HG03565 (cell line): ENCODE data around the gene SPACA5.
A peak's percentile ranks its signal among the peaks of the same experiment; 100 is the strongest.
"Not testable (repeated sequence)": the region's sequence is repeated elsewhere in the genome, so short reads cannot be mapped to it uniquely, and the experiment has no call there.

Experiments
- ATAC-seq: cut with Tn5 transposase; IDR thresholded peaks from one replicate; pipeline ENCODE4 v1.9.1; 2021; ENCODE audit warnings: mild to moderate bottlenecking, moderate library complexity; ENCODE audit not compliant: unreplicated experiment

The SPACA5 gene

DNA sequence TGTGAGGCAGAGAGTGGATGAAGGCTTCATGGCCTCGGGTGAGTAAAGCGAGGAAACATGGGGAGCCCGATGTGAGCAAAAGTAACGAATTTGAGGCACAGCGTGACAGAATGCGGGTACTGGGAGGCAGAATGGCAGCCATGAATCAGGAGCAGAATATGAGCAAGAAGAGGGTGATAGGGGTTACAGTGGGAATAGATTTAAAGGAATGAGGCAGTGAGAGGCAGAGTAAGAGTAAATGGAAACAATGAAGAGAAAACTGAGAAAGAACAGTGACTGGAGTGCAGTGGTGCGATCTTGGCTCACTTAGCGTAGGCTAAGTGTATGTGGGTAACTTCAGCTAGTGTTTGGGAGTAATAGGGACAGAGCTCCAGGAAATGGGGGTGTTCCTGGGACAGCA, at the start of gene SPACA5:
TSS of gene SPACA5 (plus strand) at position 301 of the 400 bp plus-strand sequence. CDS start 815 bp downstream, outside the sequence.
- not testable (repeated sequence) for ATAC-seq

DNA sequence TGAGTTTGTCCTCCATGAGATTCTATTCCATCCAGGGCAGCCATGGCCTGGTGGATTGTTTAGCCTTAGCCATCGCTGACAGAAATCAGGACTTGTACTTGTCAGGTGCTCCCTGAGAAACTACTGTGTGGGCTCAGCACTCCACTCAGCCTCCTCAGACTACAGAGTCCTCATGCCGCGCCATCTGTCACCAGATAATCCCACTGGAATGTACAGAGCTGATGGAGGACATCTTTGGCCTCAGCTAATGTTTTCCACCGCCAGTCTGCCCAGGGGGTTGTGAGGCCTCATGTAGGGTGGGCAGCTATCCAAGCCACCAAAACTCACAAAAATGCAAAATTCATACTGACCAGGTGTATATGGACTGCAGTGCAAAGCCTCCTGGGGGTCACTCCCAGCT, 48.6 kb upstream of the SPACA5 start:
- ATAC-seq = not testable (repeated sequence)

DNA sequence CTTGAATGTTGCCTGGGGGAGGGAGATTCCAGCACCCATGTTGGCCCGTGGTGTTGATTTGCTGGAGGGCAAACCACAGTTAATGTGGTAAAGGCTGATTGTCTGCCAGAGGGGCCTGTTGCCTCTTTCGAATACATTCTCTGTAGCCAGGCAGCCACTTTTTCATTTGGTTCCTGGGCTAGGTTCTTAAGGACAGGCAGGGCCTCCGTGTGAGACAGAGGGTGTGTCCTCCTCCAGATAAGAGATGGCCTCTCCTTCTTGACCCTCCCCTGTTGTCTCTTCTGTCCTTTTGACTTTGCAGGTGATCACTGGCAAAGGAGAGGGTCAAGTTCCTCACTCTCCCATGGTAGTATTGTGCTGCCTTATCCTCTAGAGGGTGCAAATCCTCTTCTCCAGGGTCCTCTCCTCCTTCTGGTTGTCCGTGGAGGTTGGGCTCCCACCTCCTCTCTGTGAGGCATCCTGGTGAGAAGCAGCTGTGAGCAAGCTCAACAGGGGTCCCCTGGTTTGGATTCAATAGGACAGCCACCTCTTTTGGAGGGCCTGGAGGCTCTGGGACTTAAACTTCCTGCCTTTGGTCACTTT, 47.9 kb upstream of the SPACA5 start:
- ATAC-seq = no peak

DNA sequence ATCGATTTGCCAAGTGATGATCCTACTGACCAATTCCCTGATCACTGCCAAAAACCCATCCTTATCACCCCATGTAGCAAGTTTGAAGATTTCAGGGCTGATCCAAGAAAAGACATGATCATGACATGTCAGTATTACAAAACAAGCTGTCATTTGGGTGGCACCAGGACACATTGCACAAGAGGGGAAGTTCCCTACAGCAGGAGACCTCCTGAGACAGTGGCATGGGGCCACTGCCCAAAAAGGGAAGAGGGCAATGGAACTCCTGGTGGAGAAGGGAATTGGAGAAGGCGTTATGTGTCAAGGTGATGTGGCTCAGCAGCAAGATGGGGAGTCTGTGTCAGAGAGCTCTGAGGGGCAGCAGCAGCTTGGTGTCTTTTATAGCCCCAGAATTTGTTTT, 46.4 kb upstream of the SPACA5 start:
- ATAC-seq = no peak

DNA sequence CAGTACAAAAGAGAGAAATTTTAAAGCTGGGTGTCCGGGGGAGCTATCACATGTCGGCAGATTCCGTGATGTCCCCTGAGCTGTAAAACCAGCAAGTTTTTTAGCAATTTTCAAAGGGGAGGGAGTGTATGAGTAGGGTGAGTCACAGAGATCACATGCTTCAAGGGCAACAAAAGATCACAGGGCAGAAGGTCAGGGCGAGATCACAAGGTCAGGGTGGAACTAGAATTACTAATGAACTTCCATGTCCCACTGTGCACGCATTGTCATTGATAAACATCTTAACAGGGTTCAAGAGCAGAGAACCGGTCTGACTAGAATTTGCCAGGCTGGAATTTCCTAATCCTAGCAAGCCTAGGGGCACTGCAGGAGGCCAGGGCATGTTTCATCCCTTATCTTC, 45.0 kb upstream of the SPACA5 start:
- not testable (repeated sequence) for ATAC-seq

DNA sequence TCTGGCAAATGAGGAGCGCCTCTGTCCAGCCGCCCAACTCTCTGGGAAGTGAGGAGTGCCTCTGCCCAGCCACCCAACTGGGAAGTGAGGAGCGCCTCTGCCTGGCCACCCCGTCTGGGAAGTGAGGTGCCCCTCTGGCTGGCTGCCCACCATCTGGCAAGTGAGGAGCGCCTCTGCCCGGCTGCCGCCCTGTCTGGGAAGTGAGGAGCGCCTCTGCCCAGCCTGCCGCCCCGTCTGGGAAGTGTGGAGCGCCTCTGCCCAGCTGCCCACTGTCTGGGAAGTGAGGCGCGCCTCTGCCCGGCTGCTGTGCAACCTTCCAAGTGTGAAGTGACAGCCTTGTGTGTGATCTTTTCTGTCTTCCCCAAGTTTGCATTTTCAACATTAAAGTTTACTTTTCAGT, 41.3 kb upstream of the SPACA5 start:
- not testable (repeated sequence) for ATAC-seq

DNA sequence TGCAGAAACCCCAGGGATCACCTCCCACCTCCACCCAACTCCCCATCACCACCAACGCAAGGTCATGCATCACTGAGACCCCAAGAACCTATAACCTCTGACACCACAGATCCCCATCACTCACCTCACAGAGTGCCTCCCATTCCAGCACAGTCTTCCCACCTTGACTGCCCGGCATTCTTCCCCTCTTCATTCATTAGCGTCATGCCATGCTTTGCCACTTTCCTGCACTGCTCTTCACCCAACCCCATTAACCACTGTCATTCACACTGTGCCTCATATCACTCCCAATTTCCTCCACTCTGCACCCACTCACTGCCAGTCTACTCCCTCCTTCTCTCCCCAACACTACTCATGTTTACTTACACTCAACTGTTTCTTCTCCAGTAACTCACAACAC, 33.6 kb upstream of the SPACA5 start:
- ATAC-seq = no peak

DNA sequence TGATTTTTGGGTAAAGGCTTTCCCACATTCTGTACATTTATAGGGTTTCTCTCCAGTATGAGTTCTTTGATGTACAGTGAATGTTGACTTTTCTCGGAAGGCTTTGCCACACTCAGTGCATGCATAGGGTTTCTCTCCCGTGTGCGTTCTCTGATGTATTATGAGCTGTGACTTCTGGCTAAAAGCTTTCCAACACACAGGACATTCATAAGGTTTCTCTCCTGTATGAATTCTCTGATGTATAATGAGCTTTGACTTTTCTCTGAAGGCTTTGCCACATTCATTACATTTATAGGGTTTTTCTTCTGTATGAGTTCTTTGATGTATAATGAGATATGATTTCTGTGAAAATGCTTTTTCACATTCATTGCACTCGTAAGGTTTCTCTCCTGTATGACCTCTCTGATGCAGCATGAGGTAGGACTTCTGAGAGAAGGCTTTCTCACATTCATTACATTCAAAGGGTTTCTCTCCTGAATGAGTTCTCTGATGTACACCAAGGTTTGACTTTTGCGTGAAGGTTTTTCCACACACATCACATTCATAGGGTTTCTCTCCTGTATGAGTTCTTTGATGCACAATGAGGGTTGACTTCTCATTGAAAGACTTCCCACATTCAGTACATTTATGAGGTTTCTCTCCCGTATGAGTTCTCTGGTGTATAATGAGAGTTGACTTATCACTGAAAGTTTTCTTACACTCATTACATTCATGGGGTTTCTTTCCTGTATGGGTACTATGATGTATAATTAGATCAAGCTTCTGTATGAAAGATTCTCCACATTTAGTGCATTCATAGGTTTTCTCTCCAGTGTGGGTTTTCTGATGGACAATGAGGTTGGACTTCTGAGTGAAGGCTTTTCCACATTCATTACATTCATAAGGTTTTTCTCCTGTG, 30.3 kb upstream of the SPACA5 start:
- no peak for ATAC-seq

DNA sequence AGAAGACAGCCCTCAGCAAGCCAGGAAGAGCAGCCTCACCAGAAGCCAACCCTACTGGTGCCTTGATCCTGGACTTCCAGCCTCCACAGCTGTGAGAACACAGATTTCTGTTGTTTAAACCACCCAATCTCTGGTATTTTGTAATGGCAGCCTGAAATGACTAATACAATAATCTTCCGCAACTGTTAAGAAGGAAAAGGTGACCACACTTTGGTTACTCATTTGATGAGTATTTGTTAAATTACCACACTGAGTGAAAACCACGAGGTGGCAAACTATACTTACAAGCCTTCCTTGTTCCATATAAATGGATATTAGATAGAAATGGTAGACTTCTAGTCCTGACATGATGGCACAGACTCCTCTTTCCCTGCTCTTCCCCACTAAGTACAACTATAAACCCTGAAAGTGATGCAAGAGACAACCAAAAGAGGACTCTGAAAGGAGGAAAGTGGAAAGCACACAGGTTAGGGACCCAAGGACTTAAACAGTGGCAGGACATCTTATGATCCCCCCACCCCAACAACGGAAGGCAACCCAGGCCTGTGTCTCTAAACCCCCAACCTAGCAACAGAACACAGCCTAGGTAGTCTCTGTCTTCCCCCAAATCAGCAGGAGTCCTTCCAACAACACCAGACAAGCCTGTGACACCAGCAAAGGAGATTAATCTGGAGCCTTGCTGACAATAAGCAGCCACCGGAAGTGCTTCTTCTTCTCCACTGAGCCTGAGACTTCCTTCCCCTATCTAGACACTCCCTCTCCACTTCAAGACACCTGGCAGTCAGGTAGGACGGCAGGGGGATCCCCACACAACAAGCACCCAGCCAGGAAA, 15.3 kb upstream of the SPACA5 start:
- no peak for ATAC-seq

DNA sequence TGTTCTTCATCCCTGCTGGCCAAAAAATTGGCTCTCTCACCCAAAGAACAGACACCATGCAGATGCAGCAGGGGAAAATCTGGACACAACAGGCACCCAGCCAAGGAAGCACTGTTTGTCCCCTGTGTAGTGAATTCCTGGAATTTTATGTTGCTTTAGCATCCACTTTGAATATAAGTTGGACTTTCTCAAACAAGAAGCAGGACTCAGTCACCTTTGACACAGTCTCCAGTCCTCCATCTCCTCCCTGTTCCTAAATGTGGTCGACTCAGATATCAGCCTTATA, 14.8 kb upstream of the SPACA5 start:
- no peak for ATAC-seq

DNA sequence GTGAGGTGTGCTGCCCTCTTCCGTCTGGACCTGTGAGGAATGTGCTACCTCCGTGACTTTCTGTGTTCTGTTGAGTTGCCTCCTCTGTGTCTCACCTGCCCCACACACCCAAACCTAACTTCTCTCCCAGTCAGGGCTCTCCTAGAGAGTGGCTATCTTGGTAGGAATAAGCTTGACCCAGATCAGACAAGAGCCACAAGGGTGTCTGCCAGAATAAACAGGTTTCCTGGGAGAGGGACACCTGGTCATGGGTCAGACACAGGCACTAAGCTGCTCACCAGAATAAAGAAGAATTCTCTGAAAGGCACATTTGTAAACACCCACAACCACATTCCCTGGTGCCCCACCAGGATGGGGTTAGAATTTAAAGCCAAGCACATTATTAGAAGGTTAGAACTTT, 14.1 kb upstream of the SPACA5 start:
- ATAC-seq = no peak

DNA sequence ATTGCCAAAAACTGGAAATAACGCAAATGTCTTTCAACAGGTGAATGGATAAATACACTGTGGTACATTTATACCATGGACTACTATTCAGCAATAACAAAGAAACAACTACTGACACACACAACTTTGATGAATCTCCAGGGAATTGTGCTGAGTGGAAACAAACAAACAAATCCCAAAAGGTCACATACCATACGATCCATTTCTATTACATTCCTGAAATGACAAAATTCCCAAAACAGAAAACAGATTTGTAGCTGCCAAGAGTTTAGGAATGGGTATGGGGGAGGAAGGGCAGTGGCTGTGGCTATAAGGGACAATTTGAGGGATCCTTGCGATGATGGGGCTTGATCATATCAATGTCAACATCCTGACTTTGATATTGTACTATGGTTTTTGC, 5.5 kb upstream of the SPACA5 start:
- ATAC-seq = no peak

DNA sequence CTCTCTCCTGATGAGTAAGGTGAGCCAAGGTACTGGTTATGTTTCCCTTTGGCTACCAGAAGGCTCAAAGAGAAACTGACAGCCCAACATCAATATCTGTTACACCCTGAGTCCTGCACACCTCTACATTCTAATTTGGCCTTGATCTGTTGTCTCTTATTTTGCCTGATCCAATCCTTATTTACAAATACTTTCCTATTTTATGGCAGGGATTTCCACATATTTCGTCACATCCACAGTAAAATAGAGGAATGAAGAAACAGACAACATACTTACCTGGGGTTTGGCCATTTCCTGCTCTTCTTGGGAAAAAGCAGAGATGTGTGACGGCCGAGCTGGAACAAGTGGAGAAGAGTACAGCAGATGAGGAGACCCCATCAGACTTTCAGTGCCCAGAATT, 4.5 kb upstream of the SPACA5 start:
- ATAC-seq = no peak

DNA sequence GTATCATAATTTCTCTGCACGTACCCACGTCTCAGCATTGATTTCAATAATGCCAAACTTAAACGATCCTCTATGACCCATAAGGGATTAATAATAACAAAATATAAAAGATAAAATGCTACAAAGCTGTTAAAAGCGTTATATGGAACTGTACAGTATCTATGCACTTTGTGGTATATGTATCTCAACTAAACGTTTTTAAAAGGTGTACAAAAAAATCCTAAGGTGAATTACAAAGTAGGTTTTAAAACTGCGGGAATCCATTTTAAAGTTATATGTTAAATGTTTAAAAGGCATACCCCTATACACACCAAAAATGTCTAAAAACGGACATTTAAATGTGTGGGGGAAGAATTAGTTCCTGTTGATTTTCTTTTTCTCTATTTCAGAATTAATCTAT, 3.9 kb upstream of the SPACA5 start:
- no peak for ATAC-seq

DNA sequence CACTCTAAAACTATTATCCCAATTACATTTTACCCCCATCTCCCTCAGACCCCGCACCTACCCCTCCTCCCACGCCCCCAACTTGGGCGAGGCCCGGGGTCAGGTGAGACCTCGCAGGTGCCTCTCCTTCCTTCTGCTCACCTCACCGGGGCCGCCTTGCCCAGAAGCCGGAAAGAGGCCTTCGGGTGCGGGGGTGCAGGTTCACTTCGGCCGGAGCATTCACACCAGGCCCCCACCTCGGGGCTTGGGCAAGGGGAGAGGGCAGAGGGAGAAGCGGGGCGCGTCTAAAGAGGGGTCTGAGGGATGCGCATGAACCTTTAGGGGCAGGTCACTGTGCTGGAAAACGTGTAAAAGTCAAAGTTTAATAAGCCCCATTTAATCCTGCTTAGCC, 3.4 kb upstream of the SPACA5 start:
- ATAC-seq = no peak

DNA sequence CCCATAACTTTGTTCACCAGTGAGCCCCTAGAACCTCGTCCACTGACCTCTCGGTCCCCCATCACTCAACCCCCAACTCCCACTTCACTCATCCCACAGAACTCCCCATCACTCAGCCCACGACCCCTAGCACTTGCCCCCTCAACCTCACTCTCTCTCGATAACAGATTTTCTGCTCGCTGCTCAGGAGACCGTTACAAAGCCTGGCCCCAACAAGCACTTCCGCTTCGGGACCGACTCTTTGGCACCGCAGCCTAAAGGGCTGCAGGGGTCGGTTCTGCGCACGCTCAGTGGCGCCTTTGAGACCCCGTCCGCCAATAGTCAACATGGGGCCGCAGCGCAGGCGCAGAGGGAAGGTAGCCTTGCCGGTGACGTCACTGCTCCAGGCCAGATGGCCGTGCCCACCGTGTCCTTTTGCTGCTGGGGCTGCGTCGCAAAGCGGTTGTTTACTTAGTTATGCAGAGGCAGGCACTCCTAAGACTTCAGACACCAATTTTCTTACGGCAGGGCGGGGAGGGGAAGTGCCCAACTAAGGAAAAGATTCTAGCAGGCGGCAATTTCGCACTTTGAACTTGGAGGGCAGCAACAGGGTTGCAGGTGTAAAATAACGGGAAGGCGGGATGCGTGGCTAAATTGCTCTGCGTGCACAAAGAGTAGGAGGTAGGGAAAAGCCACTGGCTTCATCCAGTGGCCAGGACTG, 2.9 kb upstream of the SPACA5 start, which contains the start of gene ZNF182:
TSS of gene ZNF182 (minus strand) at position 232 of the 700 bp plus-strand sequence. CDS start 1,380 bp downstream, outside the sequence.
- ATAC-seq = peak; percentile 92

DNA sequence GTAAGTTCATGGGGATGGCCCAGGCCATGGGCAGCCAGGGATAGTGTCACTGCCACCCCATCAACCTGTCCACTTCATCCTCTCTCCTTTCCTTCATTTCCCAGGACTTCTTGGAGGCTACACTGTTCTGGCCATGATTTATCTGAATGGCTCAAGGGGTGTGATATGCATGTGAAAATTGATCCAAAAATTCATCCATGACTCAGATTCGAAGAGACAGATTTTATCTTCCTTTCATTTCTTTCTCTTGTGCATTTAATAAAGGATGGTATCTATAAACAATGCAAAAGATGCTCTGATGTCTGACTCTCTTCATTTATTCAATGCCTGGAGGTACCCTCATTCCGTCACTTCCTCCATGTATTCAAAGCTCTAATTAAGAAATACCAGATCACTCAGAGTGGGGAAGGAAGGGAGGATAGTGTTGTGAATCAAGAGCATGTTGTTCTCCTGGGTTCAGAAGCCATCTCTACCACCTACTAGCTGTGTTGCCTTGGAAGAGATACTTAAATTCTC, 2.7 kb downstream of the SPACA5 start:
- ATAC-seq = not testable (repeated sequence)

DNA sequence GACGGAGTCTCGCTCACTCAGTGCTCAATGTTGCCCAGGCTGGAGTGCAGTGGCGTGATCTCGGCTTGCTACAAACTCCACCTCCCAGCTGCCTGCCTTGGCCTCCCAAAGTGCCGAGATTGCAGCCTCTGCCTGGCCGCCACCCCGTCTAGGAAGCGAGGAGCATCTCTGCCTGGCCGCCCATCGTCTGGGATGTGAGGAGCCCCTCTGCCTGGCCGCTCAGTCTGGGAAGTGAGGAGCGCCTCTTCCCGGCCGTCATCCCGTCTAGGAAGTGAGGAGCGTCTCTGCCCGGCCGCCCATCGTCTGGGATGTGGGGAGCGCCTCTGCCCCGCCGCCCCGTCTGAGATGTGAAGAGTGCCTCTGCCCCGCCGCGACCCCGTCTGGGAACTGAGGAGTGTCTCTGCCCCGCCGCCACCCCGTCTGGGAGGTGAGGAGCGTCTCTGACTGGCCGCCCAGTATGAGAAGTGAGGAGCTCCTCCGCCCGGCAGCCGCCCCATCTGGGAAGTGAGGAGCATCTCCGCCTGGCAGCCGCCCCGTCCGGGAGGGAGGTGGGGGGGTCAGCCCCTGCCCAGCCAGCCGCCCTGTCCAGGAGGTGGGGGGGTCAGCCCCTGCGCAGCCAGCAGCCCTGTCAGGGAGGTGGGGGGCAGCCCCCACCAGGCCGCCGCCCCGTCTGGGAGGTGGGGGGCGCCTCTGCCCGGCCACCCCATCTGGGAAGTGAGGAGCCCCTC, 10.0 kb downstream of the SPACA5 start:
- not testable (repeated sequence) for ATAC-seq

DNA sequence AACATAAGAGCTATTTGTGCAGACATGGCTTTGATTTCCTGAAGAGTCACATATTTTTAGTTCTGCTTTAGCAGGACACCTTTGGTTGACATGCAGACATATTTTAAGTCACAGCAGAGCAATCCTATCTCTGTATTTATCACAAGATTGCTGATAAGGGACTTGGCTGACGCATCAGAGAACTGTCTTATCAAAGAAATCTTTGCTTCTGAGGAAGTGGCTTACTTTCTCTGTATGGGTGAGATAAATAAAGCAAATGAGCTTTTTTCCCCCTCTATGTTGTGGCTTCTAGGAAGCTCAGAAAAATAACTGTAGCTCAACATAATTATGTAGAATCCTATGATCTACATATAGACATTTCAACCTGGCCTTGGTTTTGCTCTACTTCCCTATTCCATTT, 13.1 kb downstream of the SPACA5 start:
- ATAC-seq = not testable (repeated sequence)

DNA sequence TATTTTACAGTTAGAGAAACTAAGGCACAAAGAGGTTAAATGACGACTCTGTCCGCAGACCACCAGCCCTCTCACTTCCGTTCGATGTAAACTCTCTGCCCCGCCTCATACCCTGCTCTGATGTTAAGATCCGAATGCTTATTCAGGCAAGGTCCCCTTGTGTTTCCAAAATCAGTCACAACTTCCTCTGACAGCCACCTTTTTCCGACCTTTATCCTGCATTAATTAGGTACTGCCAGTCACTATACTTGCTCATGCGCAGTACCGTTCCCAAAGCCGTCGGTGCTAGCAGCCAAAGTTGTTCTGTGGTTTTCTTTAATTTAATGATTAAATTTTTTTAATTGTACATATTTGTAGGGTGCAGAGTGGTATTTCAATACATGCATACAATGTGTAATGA, 13.7 kb downstream of the SPACA5 start:
- not testable (repeated sequence) for ATAC-seq
